Adipose tissue (tissue), 3 donors: ENCODE data around the gene HERC6. TPM values are rescaled to one million over a fixed set of nuclear protein-coding genes. Genes with fewer than 3 reads are reported as not detected.
"Not testable (repeated sequence)": the region's sequence is repeated elsewhere in the genome, so short reads cannot be mapped to it uniquely, and the experiment has no call there.

Source experiments
- H3K27ac ChIP-seq: one replicate; pipeline ENCODE4 v1.5.1; 2013; ENCODE audit warnings: low read depth, low read length
- WGBS, 3 donors: extraction: QIAGEN DNeasy Blood & Tissue Kit; methylation state at CpG; one replicate each; pipeline ENCODE4 v1.1.7; 2013; 5-methylcytosine and 5-hydroxymethylcytosine counted together
- polyA plus RNA-seq, 3 donors: library from polyadenylated mRNA; stranded (reverse); fragments of 200-250 nt; gene quantifications; one replicate each; pipeline ENCODE4 v1.2.3, GENCODE V29; 2013
- donor health status: healthy with polysubstance abuse.
- donor health status: Bipolar disorder and iron deficiency.
- donor health status: healthy.

Gene HERC6
- polyA plus RNA-seq, 3 donors, result 1.7 to 5.2 (median 4.0) TPM

- WGBS, 3 donors, result 91 to 99% (median 92%) methylated on average over 4 of the region's 4 CpGs
Observed at GRCh38 chr4:88437873-88438272, 59.2 kb downstream of the HERC6 start.

DNA sequence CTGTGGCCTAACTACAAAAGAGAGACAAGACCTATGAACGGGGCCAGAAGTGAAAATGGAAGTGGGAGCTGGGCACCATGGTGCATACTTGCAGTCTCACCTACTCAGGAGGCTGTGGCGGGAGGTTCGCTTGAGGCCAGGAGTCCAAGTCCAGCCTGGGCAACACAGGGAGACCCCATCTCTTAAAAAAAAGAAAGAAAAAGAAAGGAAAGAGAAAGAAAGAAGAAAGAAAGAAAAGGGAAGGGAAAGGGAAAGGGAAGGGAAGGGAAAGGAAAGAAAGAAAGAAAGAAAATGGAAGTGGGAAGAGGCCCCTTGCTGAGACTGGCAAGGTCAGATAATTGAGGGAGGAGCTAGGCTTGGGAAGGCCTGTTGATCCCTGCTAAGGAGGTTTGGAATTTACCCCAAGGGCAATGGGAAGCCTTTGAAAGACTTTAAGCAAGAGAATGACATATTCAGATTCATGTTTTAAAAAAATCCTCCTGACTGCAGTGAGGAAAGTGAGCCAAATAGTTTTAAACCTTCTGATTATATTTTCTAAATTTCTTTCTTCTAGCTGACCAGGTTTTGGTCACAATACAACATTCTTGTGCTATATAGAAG is 60.6 kb downstream of the HERC6 start:
- no peak overlapping the region for H3K27ac ChIP-seq
- WGBS, 3 donors, result 92 to 97% (median 94%) methylated on average over 3 of the region's 3 CpGs

More at GRCh38 chr4:88437873-88438272, 59.2 kb downstream of the HERC6 start:
- H3K27ac ChIP-seq, result not testable (repeated sequence)

DNA sequence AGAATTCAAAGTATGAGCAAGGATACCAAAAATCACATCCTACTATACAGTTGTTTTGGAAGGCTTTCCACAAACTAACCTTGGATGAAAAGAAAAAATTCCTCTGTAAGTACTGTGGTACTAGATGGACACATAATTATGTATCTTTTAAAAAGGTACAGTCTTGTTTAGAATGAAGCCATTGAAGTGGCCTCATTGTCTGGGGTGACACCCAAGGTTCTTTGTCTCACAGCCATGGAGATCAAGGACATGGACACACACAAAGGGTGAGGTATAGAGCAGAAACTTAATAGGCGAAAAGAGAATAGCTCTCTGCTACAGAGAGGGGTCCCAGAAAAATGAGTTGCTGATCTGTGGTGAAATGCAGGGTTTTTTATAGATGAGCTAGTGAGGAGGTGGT is 61.5 kb downstream of the HERC6 start:
- 96 to 97% (median 96%) methylated on average over 1 of the region's 1 CpG for WGBS, 3 donors
- H3K27ac ChIP-seq, result no peak overlapping the region

DNA sequence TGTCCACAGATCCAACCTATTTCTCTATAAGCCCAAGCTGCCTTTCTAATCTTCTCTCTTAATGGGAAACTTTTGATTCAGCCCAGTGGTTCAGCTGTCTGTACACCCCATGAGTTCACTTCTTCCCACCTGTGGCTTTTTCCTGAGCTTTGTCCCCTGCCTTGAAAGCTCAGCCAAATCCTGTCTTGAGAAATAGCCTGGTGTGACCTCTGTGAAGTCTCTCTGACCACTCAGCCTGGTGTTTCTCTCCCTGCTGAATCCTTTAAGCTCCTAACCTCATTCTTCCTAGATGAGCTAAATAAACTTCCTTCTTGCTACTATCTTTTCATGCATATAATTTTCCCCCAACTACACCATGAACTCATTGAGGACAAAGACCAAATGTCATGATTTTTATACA is 63.0 kb downstream of the HERC6 start:
- no peak overlapping the region for H3K27ac ChIP-seq

DNA sequence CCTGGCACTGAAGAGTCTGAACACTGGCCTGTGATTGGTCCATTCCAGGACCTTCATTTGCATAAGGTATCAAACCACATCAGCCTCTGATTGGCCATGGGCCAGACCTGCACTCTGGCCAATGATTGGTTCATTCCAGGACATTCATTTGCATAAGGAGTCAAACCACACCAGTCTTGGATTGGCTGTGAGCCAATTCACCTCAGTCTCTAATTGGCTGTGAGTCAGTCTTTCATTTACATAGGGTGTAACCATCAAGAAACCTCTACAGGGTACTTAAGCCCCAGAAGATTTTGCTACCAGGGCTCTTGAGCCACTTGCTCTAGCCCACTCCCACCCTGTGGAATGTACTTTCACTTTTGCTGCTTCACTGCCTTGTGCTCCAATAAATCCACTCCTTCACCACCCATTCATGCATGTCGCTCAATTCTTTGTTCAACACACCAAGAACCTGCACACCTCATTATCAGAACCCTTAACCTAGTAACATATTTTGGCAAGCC is 64.1 kb downstream of the HERC6 start:
- no peak overlapping the region for H3K27ac ChIP-seq
- 94 to 99% (median 97%) methylated on average over 1 of the region's 1 CpG for WGBS, 3 donors

DNA sequence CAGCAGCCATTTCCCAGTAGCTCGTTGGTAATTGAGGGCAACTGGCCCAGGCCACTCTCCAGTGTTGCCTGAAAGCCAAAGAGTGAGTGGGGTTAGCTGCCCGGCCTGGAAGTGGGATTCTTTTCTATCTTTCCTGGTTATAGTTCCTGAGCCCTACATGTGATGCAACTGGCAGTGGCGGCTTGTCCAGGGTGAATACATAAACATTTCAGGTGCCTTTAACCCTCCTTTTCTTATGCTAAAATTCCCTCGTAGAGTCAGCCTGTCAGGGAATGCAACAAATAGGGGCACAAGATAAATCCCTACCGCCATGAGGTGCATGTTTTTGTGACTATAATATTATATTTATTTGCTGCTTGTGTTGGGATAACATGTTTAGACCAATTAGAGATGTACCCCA is 64.8 kb downstream of the HERC6 start:
- 92 to 96% (median 93%) methylated on average over 5 of the region's 5 CpGs for WGBS, 3 donors

DNA sequence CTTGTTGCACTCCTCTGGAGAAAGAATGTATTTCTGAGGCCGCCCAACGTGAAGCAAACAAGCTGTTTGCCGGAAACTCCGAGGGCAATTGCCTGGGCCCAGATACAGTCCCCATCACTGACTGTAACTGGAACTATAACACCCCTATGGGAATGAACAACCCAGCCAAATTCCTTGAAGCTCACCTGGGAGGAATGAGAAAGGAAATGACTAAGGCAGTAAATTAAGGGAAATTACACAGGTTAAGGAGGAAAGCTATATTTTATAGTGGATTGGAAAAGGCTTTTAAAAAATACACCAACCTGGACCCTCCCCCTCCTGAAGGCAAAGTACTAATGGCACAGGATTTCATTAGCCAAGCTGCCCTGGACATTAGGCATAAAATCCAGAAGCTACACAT is 66.6 kb downstream of the HERC6 start:
- no peak overlapping the region for H3K27ac ChIP-seq
- 74 to 76% (median 74%) methylated on average over 4 of the region's 4 CpGs for WGBS, 3 donors

More for the DNA sequence above, 64.8 kb downstream of the HERC6 start:
- no peak overlapping the region for H3K27ac ChIP-seq

GRCh38 chr4:88446124-88446523 is 67.5 kb downstream of the HERC6 start:
- no peak overlapping the region for H3K27ac ChIP-seq
- 56 to 72% (median 70%) methylated on average over 3 of the region's 3 CpGs for WGBS, 3 donors

- 61 to 87% (median 85%) methylated on average over 5 of the region's 5 CpGs for WGBS, 3 donors
Observed at GRCh38 chr4:88447371-88448095, 68.9 kb downstream of the HERC6 start.

DNA sequence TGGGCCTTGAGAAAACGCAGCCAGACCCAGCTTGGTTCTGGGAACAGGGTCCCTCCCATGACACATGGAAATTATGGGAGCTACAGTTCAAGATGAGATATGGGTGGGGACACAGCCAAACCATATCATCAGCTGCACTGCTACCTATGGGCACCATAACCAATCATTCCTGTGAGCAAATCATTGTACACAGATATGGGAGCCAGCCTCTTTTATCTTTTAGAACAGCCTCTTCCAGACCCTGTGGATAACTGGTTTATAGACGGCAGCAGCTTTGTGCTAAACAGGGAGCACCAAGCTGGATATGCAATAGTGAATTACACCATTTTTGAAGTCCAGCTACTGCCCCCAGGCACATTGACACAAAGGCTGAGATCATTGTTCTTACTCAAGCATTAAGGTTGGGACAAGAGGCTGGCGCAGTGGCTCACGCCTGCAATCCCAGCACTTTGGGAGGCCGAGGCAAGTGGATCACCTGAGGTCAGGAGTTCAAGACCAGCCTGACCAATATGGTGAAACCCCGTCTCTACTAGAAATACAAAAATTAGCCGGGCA is 69.6 kb downstream of the HERC6 start:
- WGBS, 3 donors, result 94 to 97% (median 96%) methylated on average over 7 of the region's 7 CpGs
- H3K27ac ChIP-seq, result not testable (repeated sequence)

More at GRCh38 chr4:88447371-88448095, 68.9 kb downstream of the HERC6 start:
- H3K27ac ChIP-seq, result no peak overlapping the region

GRCh38 chr4:88448889-88449288 is 70.2 kb downstream of the HERC6 start:
- no peak overlapping the region for H3K27ac ChIP-seq

GRCh38 chr4:88449290-88449689 is 70.6 kb downstream of the HERC6 start:
- H3K27ac ChIP-seq, result no peak overlapping the region

- WGBS, 3 donors, result 82 to 94% (median 86%) methylated on average over 2 of the region's 2 CpGs
- H3K27ac ChIP-seq, result no peak overlapping the region
Observed at GRCh38 chr4:88451205-88451604, 72.6 kb downstream of the HERC6 start.

DNA sequence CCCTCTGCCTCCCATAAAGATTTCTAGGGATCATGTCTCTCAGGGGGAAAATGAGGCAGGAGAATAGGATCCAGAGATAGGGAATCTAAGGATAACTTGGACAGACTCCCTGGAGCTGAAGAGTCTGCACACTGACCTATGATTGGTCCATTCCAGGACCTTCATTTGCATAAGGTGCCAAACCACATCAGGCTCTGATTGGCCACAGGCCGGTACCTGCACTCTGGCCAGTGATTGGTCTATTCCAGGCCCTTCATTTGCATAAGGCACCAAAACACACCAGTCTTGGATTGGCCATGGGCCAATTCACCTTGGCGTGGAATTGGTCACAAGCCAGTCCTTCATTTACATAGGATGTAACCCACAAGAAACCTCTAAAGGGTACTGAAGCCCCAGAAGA is 74.3 kb downstream of the HERC6 start:
- H3K27ac ChIP-seq, result no peak overlapping the region
- 63 to 83% (median 73%) methylated on average over 2 of the region's 2 CpGs for WGBS, 3 donors

DNA sequence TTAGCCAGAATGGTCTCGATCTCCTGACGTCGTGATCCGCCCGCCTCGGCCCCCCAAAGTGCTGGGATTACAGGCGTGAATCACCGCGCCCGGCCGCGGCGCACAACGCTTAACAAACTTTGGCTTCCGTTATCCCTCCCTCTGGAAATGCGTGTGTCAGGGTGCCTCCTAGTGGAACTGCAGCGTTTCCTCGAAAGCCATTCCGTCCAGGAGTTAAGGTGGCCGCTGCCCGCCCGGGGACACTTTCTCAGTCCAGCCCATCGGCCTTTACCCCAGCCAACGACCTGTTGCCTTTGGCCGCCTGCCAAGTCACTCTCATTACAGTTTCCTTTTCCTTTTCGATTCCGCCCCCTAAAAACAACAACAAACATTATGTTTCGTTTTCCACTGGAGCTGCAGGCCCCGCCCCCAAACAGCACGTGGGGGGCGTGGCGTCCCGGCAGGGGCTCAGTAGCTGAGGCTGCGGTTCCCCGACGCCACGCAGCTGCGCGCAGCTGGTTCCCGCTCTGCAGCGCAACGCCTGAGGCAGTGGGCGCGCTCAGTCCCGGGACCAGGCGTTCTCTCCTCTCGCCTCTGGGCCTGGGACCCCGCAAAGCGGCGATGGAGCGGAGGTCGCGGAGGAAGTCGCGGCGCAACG is 78.1 kb downstream of the HERC6 start, which contains the start of gene HERC5:
Gene HERC5, plus strand, starts transcription at position 450 of the 637 bp plus-strand sequence. Its CDS starts 151 bp downstream, at position 601.
- 0 to 1% (median 1%) methylated on average over 52 to 57 of the region's 57 CpGs for WGBS, 3 donors
- no peak within 1 kb of the TSS for H3K27ac ChIP-seq

GRCh38 chr4:88457307-88458103 is 78.9 kb downstream of the HERC6 start:
- H3K27ac ChIP-seq, result no peak overlapping the region
- 5 to 8% (median 5%) methylated on average over 60 to 75 of the region's 75 CpGs for WGBS, 3 donors

DNA sequence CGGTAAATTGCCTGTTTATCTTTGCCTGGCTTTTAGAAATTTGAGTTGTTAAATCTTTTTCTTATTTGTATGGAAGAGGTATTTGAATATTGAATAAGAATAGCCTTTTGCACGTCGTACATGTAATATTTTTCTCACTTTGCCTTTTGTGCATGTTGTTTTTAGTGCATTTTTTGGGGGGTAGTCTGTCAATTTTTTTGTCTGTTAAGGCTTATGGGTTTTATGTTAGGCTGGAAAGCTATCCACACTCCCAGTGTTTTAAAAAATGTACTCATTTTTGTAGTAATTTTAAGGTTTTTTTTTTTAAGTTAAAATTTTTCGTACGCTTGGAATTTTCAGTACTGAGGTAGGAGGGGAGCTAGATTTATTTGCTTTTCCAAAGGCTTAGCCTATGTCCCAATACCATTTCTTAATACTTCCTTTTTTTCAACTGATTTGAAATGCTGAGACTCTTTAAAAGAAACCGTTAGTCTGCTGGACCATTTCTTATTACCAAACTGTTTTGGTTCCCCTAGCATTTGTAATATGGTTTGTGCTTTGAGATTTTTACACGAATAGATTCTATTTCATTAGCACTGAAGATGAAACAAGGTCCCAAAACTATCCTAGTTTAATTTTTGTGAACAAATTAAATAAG is 79.6 kb downstream of the HERC6 start:
- H3K27ac ChIP-seq, result no peak overlapping the region
- 33 to 64% (median 36%) methylated on average over 7 of the region's 7 CpGs for WGBS, 3 donors

GRCh38 chr4:88465653-88466192 is 87.1 kb downstream of the HERC6 start:
- H3K27ac ChIP-seq, result no peak overlapping the region
- WGBS, 3 donors, result 89 to 97% (median 96%) methylated on average over 1 of the region's 1 CpG
